Kidney tubule cell (primary cell): Measurements from ENCODE around the gene GPC6.

ENCODE experiments used
- DNase-seq: peaks from one replicate; pipeline ENCODE4 v3.0.0-alpha.2; 2018; ENCODE audit warnings: low spot score

GPC6 gene

GRCh38 chr13:94212196-94212595 lies 985.6 kb downstream of the GPC6 start:
- DNase-seq: no peak

DNA sequence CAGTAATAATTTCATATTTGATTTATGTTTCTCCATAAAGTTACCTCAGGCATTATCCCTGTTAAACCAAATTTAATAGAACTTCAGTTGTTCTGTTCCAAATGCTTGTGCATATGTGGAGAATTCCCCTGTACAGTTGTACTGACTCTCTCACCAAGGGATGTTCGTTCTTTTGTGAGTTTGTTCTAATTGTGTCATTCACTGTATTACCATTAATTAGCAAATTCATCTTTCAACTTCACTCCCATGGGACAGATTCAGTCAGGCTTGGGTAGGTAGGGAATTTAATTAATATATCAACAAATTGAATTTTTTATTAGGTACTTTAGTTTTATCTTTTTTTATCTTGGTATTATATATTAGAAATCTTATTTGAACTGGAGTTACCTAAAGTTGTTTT lies 987.5 kb downstream of the GPC6 start:
- no peak for DNase-seq

DNA sequence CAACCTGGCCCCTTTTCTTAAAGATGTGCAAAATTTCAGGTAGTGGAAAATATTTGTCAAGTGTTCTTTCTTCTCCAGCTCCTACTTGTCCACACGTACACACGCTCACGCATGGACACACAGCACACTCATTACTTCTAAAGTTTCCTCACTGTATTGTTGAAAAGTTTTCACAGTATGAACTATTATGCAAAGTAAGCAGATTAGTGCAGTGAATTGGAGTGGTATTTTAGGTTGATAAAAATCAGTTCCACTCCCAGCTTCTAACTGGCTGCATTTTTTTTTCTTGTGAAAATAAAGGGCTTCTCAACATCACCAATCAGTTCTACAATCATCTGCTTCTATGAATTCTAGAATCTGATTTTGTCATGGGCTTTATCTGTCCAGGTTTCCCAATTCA lies 988.4 kb downstream of the GPC6 start:
- no peak for DNase-seq

GRCh38 chr13:94216476-94216875 lies 989.9 kb downstream of the GPC6 start:
- DNase-seq: no peak

GRCh38 chr13:94217370-94217769 lies 990.8 kb downstream of the GPC6 start:
- peak; percentile 28 for DNase-seq

- DNase-seq: no peak
Observed at GRCh38 chr13:94218537-94218936, 991.9 kb downstream of the GPC6 start.

DNA sequence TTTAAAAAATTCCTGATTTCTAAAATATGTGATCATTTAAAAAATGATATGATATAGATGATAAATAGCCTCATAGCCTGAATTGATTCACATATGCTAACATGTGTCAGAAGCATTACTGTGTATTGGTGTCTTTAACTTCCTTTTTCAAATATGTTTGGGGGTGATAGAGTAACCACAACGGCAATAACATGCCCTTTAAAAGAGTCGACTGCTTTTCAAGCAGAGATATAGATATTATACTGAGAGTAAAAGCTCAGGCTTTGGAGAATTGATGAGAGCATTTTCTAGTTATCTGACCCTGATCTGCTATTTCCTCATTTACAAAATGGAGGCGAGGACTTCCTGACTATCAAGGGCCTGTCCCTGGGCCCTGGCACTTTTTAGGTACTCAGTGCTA lies 992.3 kb downstream of the GPC6 start:
- DNase-seq: no peak

- no peak for DNase-seq
Observed at GRCh38 chr13:94224670-94225069, 998.1 kb downstream of the GPC6 start.

DNA sequence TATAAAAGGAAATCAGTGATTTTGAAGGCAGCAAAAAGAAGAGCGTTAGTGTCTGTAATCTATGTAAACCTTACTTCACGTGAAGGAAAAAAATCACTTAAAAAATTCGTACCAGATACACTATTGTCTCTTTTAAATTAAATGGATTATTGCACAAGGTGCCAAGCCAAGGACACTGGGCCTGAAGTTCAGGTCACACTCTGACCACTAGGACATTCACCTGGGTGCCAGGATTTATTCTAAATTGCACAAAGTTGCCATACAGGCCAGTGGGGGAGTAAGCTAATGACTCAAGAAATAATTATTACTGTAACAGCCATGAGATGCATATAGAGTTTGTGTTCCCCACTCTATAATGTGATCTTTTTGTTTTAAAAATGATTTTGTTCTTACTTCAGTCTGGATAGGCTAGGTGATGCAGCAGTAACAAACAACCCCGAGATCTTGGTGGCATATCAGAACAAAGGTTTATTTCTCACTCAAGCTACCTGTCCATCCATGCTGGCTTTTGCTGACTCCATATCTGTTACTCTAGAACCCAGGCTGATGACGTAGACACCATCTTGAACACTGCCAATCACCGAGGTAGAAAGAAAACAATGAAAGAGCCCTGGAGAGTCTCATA lies 1000.8 kb downstream of the GPC6 start:
- DNase-seq: no peak

- DNase-seq: no peak
Observed at GRCh38 chr13:94228763-94229162, 1002.2 kb downstream of the GPC6 start.

GRCh38 chr13:94232161-94232950 lies 1005.7 kb downstream of the GPC6 start:
- DNase-seq: no peak

GRCh38 chr13:94232956-94233355 lies 1006.3 kb downstream of the GPC6 start:
- no peak for DNase-seq

- DNase-seq: peak; percentile 81
Observed at GRCh38 chr13:94233401-94233800, 1006.8 kb downstream of the GPC6 start.

- DNase-seq: no peak
Observed at GRCh38 chr13:94233837-94234236, 1007.2 kb downstream of the GPC6 start.

DNA sequence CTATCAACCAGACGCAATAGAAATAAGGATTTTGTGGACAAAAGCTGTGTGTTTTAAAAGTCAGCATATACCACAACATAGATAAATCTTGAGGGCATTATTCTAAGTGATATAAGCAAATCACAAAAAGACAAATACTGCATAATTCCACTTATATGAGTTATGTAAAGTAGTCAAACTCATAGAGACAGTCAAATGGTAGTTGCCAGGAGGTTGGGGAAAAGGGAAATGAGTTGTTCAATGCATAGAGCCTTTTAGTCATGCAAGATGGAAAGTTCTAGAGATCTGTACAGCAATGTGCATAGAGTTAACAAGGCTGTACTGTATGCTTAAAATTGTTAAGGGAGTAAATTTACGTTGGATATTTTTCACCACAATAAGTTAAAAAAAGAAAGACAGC lies 1008.1 kb downstream of the GPC6 start:
- DNase-seq: no peak

DNA sequence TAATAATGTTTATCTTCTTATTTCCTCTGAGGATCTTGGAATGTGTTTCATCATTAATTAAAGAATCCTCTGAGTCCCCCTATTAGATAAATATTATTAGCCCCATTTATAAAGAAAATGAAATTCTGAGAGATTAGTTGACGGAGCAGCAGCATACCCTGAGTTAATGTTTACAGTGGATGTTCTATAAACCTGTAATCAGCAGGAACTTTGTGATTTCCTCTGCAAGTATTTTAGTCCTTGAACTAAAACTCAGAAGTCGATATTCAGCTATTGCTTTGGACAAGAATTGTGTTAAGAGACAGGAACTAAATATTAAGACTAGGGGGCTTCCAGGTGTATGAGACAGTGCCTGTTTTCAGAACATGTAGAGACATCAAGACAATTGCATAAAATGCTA lies 1009.5 kb downstream of the GPC6 start:
- DNase-seq: peak; percentile 8

GRCh38 chr13:94236872-94237271 lies 1010.3 kb downstream of the GPC6 start:
- no peak for DNase-seq

DNA sequence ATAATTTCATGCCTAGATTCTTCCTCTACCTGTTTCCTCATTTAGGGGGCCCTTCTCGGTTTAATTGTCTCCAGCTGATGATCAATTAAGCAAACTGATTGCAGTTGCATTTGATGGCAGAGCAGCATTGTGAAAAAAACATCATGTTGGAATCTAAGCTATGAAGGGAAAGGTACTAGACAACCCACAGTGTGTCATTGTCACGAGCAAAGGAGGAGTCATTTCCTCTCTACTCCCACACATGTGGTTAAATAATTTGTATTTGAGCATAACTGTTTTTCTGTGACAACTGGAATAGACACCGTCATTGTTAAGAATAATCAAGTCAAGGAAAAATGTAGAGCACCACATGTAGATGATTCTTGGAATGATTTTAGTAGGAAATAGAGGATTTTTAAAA lies 1012.5 kb downstream of the GPC6 start:
- peak; percentile 75 for DNase-seq

DNA sequence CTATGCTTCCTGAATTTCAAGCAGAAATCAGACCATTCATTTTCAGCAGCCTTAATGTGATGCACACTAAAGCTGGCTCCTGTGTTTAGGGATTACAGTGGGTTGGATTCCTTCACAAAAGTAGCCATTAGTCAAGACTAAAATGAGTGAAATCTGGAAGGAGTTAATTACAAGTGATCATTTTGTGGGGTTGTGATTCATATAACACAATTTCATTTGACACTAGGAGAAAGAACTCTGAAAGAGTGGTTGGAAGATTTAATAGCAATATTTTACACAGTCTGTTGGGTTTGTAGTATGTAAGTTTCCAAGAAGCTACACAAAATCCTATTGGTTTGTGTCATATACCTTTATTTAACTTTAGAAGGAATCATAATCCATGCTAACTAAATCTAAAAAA lies 1015.9 kb downstream of the GPC6 start:
- DNase-seq: no peak

DNA sequence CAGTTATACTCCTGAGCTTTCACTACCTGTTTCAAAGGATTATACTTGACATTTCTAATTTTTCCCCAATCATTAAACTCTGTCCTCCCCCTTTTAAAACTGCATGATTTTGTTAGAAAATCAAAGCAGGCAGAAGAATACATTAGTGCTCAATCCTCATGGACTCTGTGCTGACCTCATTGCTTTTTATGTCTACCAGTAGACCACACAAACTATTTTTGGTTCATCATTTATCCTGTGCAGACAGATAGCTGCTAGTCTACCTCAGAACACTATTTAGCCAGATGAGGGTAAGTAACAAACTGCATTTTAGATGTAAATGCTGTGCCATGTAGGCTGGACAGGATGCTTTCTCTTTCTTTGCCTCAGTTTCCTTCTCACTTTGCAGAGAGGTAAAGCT lies 1016.9 kb downstream of the GPC6 start:
- DNase-seq: no peak

DNA sequence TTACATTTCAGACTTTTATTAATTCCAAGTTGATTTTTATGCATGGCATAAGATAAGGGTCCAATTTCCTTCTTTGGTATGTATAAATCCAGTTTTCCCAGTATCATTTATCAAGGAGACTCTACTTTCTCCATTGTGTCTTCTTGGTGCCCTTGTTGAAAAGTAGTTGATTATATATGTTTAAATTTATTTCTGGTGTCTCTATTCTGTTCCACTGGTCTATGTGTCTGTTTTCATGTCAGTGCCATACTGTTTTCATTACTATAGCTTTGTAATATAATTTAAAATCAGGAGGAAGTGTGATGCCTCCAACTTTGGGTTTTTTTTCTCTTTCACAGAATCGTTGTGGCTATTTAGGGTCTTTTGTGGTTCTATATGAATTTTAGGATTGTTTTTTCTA lies 1019.9 kb downstream of the GPC6 start:
- no peak for DNase-seq

- no peak for DNase-seq
Observed at GRCh38 chr13:94247890-94248289, 1021.3 kb downstream of the GPC6 start.

GRCh38 chr13:94248454-94249228 lies 1022.0 kb downstream of the GPC6 start:
- DNase-seq: no peak
